Testis (tissue), 3 donors: ENCODE measurements around the gene VASH2. TPM values are rescaled to one million over a fixed set of nuclear protein-coding genes. Genes with fewer than 3 reads are reported as not detected.

Source experiments
- DNase-seq: peaks from one replicate; pipeline ENCODE4 v3.0.0-alpha.2; 2019
- H3K27ac ChIP-seq, 2 donors: fragments of 200-600 bp; sonication (generic); one replicate each; pipeline ENCODE4 v1.5.1; 2019
- H3K27me3 ChIP-seq: fragments of 200-600 bp; sonication (generic); one replicate; pipeline ENCODE4 v1.5.1; 2019
- H3K36me3 ChIP-seq: fragments of 200-600 bp; sonication (generic); one replicate; pipeline ENCODE4 v1.5.1; 2017; ENCODE audit warnings: low read depth; ENCODE audit errors: missing control alignments
- H3K4me1 ChIP-seq: fragments of 200-600 bp; sonication (generic); one replicate; pipeline ENCODE4 v1.5.1; 2019
- H3K4me3 ChIP-seq, 2 donors: fragments of 200-600 bp; sonication (generic); one replicate each; pipeline ENCODE4 v1.5.1; 2017 to 2019
- H3K9me3 ChIP-seq: fragments of 200-600 bp; sonication (generic); one replicate; pipeline ENCODE4 v1.5.1; 2017
- CTCF ChIP-seq, 3 experiments: fragments of 450-650 bp in 2 of 3; fragments of 200-600 bp in 1 of 3; sonication (generic) in 1 of 3; IDR thresholded peaks; one replicate each; pipeline ENCODE4 v1.5.1; 2016 to 2019; ENCODE audit warnings: antibody characterized with exemption in 3 of 3, mild to moderate bottlenecking in 2 of 3, moderate library complexity in 1 of 3
- POLR2A ChIP-seq: fragments of 450-650 bp; IDR thresholded peaks from one replicate; pipeline ENCODE4 v1.6.1; 2017; ENCODE audit warnings: antibody characterized with exemption, mild to moderate bottlenecking, moderate library complexity
- WGBS, 2 donors: methylation state at CpG; one replicate each; pipeline ENCODE4 v1.1.5; 2018; 5-methylcytosine and 5-hydroxymethylcytosine counted together
- intact Hi-C: fragments of 100-400 bp; cut with DNase I; formaldehyde crosslinking; loops from one replicate; pipeline ENCODE4 v1.15.1; 2023; ENCODE audit warnings: low total_unique reads
- polyA plus RNA-seq: library from polyadenylated mRNA; stranded (reverse); fragments of 350-450 nt; fragmentation: Illumina TruSeq; extraction: RNeasy Lipid Tissue Mini Kit (QIAGEN cat#74804); gene quantifications from one replicate; pipeline ENCODE4 v1.2.3, GENCODE V29; 2014; ENCODE audit warnings: low read depth, low replicate concordance; ENCODE audit not compliant: insufficient read depth
- total RNA-seq, 2 donors: library from RNA; depleted of rRNA; stranded (reverse); fragments of >200 nt; gene quantifications; one replicate each; pipeline ENCODE4 v1.2.3, GENCODE V29; 2016

Gene VASH2
- total and polyA plus RNA-seq, 3 donors from 2014 or later, result 9.5 to 30.9 (median 18.0) TPM

DNA sequence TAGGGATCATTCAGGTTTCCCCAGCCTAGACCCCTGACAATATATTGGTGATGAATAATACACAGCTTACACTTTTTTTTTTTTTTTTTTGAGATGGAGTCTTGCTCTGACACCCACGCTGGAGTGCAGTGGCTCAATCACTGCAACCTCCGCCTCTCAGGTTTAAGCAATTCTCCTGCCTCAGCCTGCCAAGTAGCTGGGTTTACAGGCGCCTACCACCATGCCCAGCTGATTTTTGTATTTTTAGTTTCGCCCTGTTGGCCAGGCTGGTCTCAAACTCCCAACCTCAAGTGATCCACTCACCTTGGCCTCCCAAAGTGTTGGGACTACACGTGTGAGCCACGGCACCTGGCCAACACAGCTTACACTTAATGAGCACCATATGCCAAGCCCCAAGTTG is 7.2 kb downstream of the VASH2 start:
- no peak overlapping the region for H3K4me3 ChIP-seq
- H3K27ac ChIP-seq, result no peak overlapping the region
- no peak for TF ChIP-seq POLR2A
- no peak for TF ChIP-seq CTCF (IDR thresholded peaks at IDR 0.05)
- no peak for DNase-seq
- no peaks in the 10 kb centered on the region for H3K9me3 ChIP-seq
- intact Hi-C loops, result no loop called here
- no peaks in the 10 kb centered on the region for H3K36me3 ChIP-seq
- 94 to 98% methylated on average over 6 of the region's 6 CpGs for WGBS, 2 donors
- no peaks in the 10 kb centered on the region for H3K27me3 ChIP-seq
- H3K4me1 ChIP-seq, result no peaks in the 10 kb centered on the region

DNA sequence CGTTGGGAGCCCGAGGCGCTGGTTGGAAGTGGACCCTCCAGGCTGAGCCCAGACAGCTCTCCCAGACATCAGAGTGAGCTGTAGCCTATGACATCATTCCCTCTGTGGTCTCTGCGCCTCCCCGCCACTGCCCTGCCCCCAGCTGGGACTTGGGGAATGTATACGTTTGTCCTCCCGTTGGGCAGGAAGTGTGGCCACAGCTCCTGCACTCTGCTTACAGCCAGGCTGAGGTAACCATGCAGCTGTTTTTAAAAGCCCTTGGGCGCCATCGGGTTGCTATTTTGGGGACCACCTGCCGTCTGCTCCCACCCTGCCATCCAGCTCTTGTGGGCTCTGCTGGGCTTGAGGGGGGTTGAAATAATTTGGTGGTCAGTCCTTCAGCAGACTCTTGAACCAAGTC is 7.8 kb downstream of the VASH2 start:
- TF ChIP-seq CTCF (IDR thresholded peaks at IDR 0.05) (no peak), POLR2A (no peak)
- 77 to 84% methylated on average over 10 of the region's 10 CpGs for WGBS, 2 donors
- Histone ChIP-seq H3K4me3 (no peak overlapping the region), H3K27ac (no peak overlapping the region), H3K4me1 (no peaks in the 10 kb centered on the region), H3K27me3 (no peaks in the 10 kb centered on the region), H3K36me3 (no peaks in the 10 kb centered on the region), H3K9me3 (no peaks in the 10 kb centered on the region)
- intact Hi-C loops, result no loop called here
- no peak for DNase-seq

DNA sequence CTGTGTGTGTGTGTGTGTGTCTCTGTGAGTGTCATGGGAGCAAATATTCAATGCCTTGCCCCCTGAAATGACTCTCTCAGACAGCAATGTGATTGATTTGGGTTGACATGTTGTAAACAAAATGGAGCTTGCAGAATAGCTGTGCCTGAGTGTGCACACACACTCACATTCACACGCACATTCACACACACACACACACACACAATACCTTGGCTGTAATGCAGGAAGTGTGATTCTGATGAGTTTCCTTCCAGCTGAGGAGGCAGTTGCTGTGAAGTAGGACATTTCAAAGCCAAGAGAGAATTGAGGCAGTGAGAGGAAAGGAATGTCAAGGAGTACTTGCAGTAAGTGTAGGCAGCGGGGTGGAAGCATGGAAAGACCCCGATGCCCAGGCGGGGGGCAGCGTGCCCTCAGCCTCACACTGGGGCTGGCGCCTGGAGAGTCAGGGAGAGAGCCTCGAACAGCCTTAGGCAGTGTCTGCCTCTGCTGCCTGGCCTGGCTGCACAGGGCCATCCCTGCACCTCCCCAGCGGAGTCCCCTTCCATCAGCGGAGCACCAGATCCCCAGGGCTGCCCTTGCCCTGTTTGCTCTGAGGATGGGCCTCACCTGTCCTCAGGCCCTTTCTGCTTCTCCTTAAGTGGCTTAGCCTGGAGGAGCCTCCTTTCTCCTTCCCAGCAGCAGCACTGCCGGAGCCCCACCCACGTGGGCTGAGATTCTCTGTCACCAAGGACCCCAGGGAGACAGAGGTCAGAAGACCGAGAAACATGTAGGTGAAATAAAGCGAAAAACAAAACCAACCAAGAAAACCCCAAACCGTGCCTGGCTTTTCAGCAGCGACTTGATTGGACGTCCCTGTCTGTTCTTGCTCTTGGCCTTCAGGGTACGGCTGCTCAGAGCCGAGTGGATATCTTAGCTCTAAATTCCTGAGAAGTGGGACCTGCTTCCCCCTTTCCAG is 9.2 kb downstream of the VASH2 start:
- Histone ChIP-seq H3K27me3 (no peaks in the 10 kb centered on the region), H3K9me3 (no peaks in the 10 kb centered on the region), H3K4me1 (no peaks in the 10 kb centered on the region), H3K4me3 (no peak overlapping the region), H3K27ac (no peak overlapping the region), H3K36me3 (no peaks in the 10 kb centered on the region)
- 88 to 92% methylated on average over 16 to 18 of the region's 18 CpGs for WGBS, 2 donors
- TF ChIP-seq POLR2A (no peak), CTCF (IDR thresholded peaks at IDR 0.05) (no peak)
- intact Hi-C loops, result no loop called here
- DNase-seq, result no peak

DNA sequence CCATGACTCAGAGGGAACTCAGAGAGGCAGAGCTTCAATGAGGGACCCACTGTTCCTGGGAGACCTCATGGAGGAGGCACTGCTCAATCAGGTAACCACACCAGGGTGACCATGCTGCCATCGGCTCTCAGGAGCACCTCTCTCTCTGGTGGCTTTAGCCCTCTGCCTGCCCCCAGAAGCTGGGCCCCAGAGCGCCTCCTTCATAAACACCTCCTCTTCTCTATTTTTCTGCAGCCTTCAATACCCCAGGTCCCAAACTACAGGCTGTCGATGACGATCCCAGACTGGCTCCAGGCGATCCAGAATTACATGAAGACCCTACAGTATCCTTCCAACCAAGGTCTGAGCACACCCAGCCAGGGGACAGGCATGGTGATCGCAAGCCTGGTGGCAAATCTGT is 10.6 kb downstream of the VASH2 start:
- intact Hi-C loops, result no loop called here
- WGBS, 2 donors, result 88 to 93% methylated on average over 6 of the region's 6 CpGs

More for the DNA sequence above, 10.6 kb downstream of the VASH2 start:
- H3K27ac ChIP-seq, result no peak overlapping the region
- no peaks in the 10 kb centered on the region for H3K9me3 ChIP-seq
- H3K4me1 ChIP-seq, result no peaks in the 10 kb centered on the region
- no peak overlapping the region for H3K4me3 ChIP-seq
- DNase-seq, result no peak
- no peaks in the 10 kb centered on the region for H3K36me3 ChIP-seq
- TF ChIP-seq CTCF (IDR thresholded peaks at IDR 0.05), result no peak
- no peak for TF ChIP-seq POLR2A
- H3K27me3 ChIP-seq, result no peaks in the 10 kb centered on the region
